HuH-7.5 (cell line): Measurements from ENCODE around the gene TTLL12.

Experiments
- DNase-seq: peaks from one replicate; pipeline ENCODE4 v3.0.0; 2011; ENCODE audit warnings: low spot score

The TTLL12 gene

GRCh38 chr22:43172191-43172590 lies 14.7 kb downstream of the TTLL12 start:
- DNase-seq: no peak

- DNase-seq: no peak
These were observed 15.3 kb downstream of the TTLL12 start for GRCh38 chr22:43171607-43172006.

- no peak for DNase-seq
These were observed 15.9 kb downstream of the TTLL12 start for GRCh38 chr22:43171019-43171491.

- no peak for DNase-seq
These were observed 16.8 kb downstream of the TTLL12 start for GRCh38 chr22:43170131-43170480.

GRCh38 chr22:43169310-43170130 lies 17.4 kb downstream of the TTLL12 start:
- DNase-seq: no peak

- DNase-seq: no peak
These were observed 18.2 kb downstream of the TTLL12 start for GRCh38 chr22:43168471-43169309.

GRCh38 chr22:43167001-43167589 lies 19.8 kb downstream of the TTLL12 start:
- DNase-seq: no peak

GRCh38 chr22:43166132-43166930 lies 20.6 kb downstream of the TTLL12 start:
- no peak for DNase-seq

- DNase-seq: no peak
These were observed 22.3 kb downstream of the TTLL12 start for GRCh38 chr22:43164636-43165035.

- no peak for DNase-seq
These were observed 23.6 kb downstream of the TTLL12 start for GRCh38 chr22:43163241-43163795.

- no peak for DNase-seq
These were observed 24.4 kb downstream of the TTLL12 start for GRCh38 chr22:43162412-43163150.

GRCh38 chr22:43160497-43161126 lies 26.3 kb downstream of the TTLL12 start:
- no peak for DNase-seq

GRCh38 chr22:43159484-43160178 lies 27.3 kb downstream of the TTLL12 start:
- DNase-seq: peak; percentile 49

GRCh38 chr22:43158778-43159483 lies 28.0 kb downstream of the TTLL12 start:
- no peak for DNase-seq

- no peak for DNase-seq
These were observed 28.9 kb downstream of the TTLL12 start for GRCh38 chr22:43157874-43158546.

GRCh38 chr22:43156413-43156812 lies 30.5 kb downstream of the TTLL12 start:
- no peak for DNase-seq

- no peak for DNase-seq
These were observed 31.1 kb downstream of the TTLL12 start for GRCh38 chr22:43155789-43156188.

GRCh38 chr22:43154887-43155536 lies 31.9 kb downstream of the TTLL12 start:
- DNase-seq: no peak
